HG03575 (cell line): ENCODE results near the gene SRMS.

ENCODE experiments used
- ATAC-seq: cut with Tn5 transposase; IDR thresholded peaks from one replicate; pipeline ENCODE4 v1.9.1; 2021; ENCODE audit not compliant: unreplicated experiment, insufficient number of reproducible peaks, low FRiP score; ENCODE audit errors: extremely low read depth

SRMS gene

DNA sequence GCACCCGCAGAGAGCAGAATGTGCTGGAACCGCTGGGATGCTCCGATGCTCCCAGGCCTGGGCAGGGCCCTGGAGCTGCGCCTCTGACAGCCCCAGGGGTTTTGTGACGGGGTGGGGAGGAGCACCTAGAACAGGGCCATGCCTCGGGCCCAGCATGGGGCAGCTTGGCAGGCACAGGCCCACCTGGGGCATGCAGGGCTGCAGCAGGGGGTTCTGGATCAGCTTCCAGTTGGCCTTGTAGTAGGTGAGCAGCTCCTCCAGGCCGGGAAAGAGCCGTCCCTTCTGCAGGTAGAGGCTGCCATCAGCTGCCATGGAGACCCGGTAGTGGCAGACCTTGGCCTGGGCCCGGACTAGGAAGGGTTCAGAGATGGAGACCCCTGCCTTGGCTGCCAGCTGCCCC lies 4.4 kb downstream of the SRMS start:
- ATAC-seq = no peak

DNA sequence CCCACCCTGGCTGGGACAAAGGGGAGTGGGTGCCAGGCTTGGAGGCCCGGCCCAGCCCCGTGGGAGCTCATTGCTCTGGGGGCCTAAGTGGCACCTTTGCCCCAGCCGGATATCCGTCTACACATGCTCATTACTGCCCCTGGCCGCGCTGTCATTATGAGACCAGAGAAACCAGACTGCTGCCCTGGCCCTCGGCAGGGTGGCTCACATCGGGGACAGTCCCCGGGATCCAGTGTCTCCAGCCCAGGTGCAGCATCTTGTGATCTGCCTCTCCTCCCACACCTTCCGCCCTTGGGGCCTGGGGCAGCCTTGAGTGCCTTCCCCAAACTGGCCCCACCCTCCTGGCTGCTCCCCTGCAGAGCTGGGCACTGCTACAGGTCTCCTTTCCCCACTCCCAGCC lies 4.9 kb downstream of the SRMS start:
- ATAC-seq = no peak

DNA sequence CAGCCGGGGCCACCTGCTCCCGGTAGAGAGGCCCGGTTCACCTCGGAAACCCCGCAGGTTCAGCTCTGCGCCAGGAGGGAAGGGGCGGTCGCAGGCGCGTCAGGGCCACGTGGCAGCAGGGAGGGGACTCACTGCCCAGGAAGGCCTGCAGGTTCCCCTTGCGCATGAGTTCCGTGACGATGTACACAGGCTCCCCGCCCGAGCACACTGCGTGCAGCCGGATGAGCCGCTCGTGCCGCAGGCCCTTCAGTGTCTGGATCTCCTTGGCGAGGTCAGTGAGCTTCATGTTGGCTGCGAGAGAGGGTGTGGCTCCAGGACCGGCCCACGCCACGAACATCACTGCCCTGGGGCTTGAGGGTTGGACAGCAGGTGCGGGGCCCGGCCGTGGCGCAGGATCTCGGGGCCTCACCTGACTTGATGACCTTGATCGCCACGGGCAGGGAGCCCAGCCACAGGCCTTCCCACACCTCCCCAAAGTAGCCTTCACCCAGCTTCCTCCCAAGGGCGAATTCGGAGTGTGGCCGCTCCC lies 5.5 kb downstream of the SRMS start:
- ATAC-seq = no peak

DNA sequence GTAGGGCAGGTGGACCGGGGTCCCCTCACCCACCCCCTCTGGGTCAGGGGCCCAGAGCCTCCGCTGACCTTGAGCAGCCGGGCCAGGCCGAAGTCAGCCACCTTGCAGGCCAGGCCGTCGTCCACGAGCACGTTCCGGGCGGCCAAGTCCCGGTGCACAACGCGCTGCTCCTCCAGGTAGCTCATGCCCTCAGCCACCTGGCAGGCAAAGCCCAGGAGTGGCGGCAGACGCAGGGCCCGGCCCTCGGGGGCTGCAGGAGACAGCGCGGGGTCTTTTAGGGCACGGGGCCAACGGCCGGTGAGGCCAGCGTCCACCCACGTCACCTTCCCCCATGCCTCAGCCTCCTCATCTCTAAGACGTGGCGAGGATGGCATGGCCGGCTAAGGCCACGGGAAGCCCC lies 6.2 kb downstream of the SRMS start:
- ATAC-seq = no peak

DNA sequence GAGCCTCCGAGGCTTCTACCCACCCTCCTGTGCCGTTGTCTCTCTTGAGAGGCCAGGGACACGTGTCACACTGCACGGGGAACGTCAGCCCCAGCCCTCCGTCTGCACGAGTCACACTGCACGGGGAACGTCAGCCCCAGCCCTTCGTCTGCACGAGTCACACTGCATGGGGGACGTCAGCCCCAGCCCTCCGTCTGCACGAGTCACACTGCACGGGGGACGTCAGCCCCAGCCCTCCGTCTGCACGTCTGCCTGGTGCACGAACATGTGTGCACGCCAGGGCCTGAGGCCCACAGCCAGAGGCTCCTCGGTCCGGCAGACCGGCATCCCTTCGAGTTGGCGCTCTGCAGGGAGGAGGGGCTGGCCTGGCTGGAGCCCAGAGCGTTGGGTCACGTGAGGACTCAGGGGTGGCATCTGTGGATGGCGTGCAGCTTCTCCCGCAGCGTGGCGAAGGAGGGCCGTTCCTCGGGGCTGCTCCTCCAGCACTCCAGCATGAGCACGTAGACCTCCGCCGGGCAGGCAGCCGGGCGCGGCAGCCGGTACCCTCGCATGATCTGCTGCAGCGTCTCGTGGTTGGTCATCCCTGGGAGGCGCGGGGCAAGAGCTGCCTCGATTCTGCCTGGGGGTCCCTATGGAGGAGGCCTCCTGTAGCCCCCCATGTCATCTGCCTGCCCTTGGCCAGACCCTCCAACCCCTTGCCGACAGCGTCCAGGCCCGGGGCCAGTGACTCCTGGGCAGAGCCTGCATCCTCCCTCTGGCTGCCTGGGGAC lies 6.9 kb downstream of the SRMS start:
- no peak for ATAC-seq

DNA sequence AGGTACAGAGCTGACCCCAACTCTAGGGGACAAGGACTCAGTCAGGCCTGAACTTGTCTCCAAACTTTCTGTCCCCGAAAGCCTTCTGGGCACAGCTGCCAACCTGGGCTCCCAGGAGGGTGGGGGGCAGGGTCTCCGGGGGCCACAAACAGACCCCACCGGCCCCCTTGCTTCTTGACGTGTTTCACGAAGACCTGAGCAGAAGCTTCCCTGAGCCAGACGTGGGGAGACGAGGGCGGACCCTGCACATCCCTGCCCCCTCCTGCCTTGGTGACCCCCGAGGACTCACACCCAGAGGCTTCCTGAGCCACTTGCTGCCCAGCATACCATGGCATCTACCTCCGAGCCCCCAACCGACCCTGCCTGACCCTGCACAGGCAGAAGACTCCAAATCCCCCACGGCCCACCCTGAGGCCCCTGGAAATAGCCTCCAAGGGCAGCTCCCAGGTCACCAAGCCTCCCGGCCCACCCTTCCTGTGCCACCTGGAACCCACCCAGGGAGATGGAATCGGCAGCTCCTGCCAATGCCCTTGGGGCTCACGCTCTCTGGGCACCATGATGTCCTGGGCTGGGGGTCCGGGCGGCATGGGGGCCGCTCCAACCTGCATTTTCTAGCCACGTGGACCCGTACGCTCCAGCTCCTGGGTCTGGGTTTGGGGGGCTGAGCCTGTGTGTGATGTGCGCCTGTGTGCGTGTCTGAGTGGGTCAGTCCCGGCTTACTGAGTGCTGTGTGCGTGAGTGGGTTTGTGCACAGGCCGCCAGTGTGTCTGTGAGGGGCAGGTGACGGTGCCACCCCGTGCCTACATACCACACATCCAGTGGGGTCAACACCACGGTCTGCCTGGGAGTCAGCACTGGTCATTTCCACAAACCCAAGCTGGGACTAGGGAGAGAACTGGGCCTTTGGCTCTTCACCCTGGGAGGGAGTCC lies 7.8 kb downstream of the SRMS start:
- no peak for ATAC-seq

DNA sequence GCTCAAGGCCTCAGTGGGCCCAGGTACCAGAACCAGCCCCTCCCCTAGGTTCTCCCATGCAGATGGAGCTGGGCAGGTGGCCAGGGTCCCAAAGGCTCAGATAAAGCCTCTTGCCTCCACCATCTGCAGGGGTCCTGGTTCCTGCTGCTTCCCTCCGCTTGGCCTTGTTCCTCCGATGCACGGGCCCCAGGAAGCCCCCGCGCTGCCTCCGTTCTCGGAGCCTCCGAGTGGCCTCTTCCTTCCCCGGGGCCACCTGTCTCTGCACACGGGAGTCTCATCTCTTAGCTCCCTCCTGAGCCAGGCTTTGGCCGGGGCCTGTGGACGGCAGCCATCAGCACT lies 8.5 kb downstream of the SRMS start:
- ATAC-seq = no peak

DNA sequence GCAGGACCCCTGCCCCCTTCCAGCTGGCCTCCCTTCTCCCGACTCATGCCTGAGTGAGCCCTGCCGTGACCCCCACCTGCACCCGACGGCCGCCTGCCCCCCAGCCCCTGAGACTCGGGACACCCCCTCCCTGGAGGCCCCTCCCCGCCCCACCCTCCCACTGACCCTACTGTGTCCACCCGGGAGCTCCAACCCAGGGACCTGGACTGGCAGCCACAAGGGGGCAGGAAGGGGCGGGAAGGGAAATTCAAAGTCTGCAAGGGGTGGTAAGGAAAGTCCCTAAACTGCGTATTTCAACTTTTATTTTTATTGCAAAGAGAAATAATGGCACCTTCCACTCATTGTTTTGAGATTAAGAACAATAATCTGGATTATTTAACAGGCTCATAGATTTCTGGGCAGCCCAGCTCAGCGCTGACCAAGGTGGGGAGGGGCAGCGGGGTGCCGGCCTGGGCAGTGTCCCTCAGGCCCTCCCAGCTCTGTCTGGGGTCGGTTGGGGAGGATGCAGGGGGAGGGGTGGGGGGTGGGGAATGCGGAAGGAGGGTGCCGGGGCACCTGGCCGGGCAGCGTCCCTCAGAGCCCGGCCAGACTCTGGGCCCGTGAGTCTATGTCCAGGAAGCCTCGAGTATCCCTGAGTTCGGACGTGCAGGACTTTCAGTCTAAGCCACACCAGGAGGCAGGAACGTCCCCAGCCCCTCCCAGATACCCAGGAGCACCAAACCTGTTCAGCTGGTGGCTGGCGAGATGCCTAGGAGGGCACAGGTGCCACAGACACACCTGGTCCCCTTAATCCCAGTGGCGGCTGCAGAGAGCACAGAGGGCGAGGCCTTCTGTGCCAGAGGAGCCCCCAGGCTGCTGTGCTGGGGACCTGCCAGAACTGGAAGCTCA lies 9.1 kb downstream of the SRMS start:
- ATAC-seq = no peak

DNA sequence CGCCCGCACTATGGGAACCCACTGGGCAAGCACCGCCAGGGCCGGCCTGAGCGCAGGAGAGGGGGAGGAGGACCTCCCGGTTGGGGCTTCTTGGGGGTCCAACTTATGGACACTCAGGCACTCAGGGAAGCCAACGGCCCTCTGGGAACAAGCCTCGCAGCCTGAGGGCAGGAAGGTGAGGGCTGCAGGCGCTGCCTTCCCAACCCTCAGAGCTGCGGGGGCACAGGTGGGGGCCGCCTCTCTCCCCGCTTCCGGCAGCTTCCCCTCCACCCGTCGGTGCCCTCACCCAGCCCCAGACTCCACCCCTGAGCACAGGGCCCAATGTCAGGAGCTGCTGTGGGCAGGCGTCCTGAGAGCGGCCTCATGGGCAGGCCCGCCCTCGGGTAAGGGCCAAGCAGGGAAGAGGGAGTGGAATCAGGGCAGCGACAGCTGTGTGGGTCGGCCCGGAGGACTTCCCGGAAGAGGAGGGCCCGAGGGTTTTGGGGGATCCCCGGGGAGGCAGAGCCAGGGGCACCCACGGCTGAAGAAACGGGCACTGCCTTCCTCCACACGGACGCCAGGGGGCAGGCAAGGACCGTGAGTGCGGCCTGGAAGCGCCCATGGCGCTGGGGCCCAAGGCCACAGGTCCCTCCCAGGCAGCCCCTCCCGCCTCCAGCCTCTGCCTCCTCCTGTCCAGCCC lies 9.9 kb downstream of the SRMS start:
- ATAC-seq = peak; percentile 60

DNA sequence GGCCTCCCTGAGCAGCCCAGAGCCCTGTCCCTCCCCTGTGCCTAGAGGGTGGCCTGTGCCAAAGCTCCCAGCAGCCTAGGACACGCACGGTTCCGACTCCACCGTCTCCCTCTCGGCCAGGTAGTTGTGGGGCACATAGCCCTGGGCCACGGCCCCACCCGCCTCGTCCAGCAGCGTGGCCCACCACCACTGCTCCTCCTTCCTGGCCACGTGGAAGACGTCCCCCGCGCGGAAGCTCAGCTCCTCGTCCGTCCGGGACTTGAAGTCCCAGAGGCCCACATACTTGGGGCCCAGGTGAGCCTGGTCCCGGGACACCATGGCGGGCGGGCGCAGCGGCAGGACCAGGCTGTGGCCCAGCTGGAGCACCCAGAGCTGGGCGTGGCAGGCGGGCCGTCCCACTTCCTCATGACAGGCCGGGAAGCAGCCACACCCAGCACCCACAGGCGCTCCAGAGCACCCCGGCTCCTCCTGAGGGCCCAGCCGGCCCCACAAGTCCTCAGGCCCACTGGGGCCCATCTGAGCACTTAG lies 10.5 kb downstream of the SRMS start, which contains the start of gene PTK6:
TSS of gene PTK6 (minus strand) at position 380 of the 528 bp plus-strand sequence. CDS start at position 318, 62 bp downstream.
- no peak for ATAC-seq

DNA sequence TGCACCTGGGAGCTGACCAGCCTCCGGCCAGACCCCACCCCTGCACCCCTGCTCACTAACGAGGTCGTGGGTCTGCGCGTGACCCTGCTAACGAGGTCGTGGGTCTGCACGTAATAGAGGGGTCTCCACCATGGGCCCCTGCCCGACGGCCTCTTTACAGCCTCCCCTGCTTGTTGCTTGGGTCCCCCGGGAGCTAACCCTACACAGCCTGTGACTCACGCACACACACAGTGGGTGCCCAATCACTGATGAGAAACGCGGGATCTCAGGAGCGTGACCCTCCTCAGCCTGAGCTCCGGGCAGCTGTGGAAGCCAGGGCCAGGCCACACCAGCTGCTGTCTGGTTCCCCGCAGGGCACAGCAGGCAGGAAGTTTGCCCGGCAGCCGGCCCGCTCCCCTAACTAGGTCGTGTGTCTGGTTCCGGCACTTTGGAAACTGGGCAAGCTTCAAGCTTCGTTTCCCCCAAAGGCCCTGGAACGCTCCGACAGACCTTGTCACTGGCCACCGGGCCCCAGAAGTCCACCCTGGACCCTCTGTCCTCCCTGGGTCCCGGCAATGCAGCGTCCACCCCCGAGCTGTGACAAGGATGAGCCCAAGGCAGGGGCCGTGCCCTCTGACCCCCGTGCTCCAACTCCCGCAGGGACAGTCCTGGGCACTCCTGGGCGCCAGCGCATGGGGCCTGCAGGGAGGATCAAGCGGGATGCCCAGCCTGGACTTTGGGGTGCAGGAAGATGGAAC lies 11.1 kb downstream of the SRMS start:
- ATAC-seq = no peak

DNA sequence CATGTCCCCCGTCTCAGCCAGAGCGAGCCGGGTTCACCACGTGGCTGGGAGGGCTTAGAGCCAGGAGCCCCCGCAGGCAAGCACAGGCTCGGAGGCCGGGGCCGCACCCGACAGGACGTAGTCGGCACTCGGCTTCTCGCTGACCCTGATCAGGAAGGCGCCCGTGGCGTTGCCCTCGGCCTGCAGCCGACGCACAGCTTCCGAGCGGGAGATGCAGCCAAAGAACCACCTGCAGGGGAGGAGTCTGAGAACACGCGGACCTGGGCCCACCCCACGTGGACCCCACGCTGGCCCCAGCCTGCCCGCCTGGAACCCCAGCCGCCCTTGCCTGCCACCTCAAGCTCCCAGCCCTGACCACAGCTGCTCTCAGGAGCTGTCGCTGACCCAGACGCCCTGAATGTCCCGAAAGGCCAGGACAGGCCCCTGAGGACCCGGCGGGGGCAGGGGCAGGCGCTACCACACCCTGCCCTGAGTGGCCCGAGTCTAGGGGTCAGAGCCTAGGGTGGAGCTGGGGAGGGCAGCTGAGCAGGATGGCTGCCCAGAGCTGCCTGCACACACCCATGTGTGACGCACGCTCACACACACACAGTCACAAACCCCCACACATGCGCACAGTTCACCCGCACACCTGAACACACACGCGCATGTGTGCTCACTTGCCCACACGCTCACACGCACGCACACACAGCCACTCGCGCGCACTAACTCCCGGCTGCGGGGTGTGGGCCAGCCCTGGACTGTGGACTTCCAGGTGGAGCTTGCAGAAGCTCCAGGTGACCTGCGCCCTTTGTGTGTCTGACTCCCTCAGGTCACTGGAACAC lies 12.5 kb downstream of the SRMS start:
- no peak for ATAC-seq

DNA sequence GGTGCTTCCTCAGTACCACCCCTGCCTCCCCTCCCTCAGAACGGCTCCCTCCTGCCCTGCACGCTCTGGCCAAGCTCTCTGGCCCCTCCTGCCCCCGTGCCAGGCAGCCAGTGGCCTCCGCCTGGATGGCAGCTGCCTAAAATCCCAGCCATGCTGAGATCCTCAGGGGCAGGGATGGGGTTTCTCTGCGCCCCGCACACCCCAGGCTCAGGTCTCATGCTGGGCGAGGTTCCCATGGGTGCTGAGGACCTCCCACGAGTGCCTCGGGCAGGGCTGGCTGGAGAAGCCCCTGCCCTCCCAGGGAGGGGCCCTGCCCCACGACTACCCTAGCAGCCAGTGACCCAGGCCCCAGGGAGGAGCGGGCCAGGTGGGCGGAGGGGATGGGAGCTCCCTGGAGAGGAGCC lies 13.1 kb downstream of the SRMS start:
- ATAC-seq = no peak

DNA sequence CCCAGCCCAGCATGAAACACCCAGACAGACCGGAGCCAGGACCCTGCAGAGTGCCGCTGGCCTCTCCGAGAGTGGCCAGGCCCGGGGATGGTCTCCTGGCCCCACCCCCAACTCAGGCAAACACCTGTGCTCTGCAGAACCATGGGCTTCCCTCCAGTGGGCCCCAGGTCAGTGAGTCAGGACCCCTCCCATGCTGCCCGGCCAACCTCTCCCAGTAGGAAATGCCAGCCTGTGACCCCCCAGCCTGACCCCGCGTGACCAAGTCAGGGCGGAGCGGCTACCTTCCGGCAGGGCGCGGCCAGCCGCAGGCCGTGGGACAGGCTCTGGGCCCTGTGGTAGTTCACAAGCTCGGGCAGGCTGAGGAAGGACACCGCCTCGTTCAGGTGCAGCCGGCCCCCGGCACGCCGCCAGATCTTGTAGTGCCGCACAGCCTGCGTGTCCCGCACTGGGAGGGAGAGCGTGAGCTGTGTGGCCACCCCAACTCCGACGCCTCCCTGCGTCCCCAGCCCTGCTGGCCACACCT lies 13.6 kb downstream of the SRMS start:
- no peak for ATAC-seq

DNA sequence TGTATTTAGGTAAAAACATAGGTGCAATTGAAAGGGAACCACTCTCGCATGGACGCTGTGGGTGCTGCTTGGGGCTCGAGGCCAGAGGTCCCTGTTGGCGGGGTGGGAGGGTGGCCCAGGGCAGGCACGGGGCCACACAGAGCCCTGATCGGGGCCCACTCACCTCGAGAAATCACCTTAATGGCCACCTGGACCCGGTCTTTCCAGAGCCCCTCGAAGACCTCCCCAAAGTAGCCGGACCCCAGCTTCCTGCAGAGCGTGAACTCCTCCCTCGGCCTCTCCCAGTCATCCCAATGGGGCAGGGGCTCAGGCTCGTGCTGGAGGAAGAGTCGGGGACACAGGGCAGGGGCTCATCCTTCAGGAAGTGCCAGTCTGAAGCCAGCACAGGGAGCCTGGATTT lies 14.2 kb downstream of the SRMS start:
- ATAC-seq = no peak

DNA sequence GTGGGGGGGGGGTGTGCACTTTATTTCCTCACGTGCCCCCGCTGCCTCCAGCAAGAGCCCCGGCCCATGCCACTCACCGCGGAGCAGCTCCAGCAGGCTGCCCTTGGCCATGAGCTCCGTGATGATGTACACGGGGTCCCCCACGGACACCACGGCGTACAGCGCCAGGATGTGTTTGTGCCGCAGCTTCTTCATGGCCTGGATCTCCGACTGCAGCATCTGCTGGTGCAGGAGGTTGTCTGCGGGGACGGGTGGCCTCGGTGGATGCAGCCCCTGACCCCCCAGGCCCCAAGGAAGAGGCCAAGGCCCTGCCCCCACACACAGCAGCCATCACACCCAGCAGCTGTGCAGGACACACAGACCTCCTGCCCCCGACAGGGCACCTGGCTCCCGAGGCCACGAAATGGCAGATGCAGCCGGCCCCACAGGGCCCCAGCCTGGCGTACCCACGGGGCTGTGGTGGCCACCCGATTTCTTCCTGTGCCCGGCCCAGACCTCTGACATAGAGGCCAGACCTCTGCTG lies 15.0 kb downstream of the SRMS start:
- no peak for ATAC-seq
